ENCODE measurements around the gene SLC30A3. TPM values are rescaled to one million over a fixed set of nuclear protein-coding genes. Genes with fewer than 3 reads are reported as not detected.

SLC30A3 gene
- total RNA-seq, 2 donors from 2014 or later, result not detected

- DNase-seq (ENCODE audit: low spot score), result no peak
- ATAC-seq, result no peak
- Mint-ChIP-seq H3K36me3 (peaks cover 18% of the 10 kb centered on the region), H3K9me3 (no peaks in the 10 kb centered on the region), H3K27ac (no peak overlapping the region), H3K4me1 (ENCODE audit: low read depth in 2 of 2) (peaks cover 26 to 34% of the 10 kb centered on the region in 2 donors), H3K27me3 (no peaks in the 10 kb centered on the region), H3K4me3 (no peak overlapping the region)
Observed at GRCh38 chr2:27221166-27221565, 41.7 kb downstream of the SLC30A3 start.

- no peak for DNase-seq (ENCODE audit: low spot score)
- ATAC-seq, result no peak
- Mint-ChIP-seq H3K27ac (no peak overlapping the region), H3K9me3 (no peaks in the 10 kb centered on the region), H3K4me3 (peak overlapping the region; percentile 16), H3K36me3 (peaks cover 18% of the 10 kb centered on the region), H3K4me1 (ENCODE audit: low read depth in 2 of 2) (peaks cover 30 to 40% of the 10 kb centered on the region in 2 donors), H3K27me3 (no peaks in the 10 kb centered on the region)
Observed at GRCh38 chr2:27220091-27220490, 42.8 kb downstream of the SLC30A3 start.

- DNase-seq (ENCODE audit: low spot score), result no peak
- Mint-ChIP-seq H3K36me3 (peaks cover 18% of the 10 kb centered on the region), H3K27ac (no peak overlapping the region), H3K9me3 (no peaks in the 10 kb centered on the region), H3K27me3 (no peaks in the 10 kb centered on the region), H3K4me3 (peak overlapping the region; percentile 89), H3K4me1 (ENCODE audit: low read depth in 2 of 2) (peaks cover 30 to 40% of the 10 kb centered on the region in 2 donors)
- ATAC-seq, result no peak
Observed at GRCh38 chr2:27219091-27219490, 43.8 kb downstream of the SLC30A3 start.

- H3K4me1 Mint-ChIP-seq (ENCODE audit: low read depth in 2 of 2), result peaks cover 31 to 42% of the 10 kb centered on the region in 2 donors
Observed at GRCh38 chr2:27218614-27219013, 44.2 kb downstream of the SLC30A3 start.

GRCh38 chr2:27217173-27218121, 45.4 kb downstream of the SLC30A3 start, which contains the start of gene CAD:
CAD (plus strand) TSS chr2:27217369; CDS start chr2:27217552, 183 bp downstream.
- ATAC-seq (peak; percentile 94 to 96), DNase-seq (ENCODE audit: low spot score) (peak; percentile 89)
- H3K4me3 Mint-ChIP-seq, result peak within 1 kb of the TSS; percentile 89
- peaks cover 42 to 54% of the 10 kb centered on the region in 2 donors for H3K4me1 Mint-ChIP-seq (ENCODE audit: low read depth in 2 of 2)
- no peaks in the 10 kb centered on the region for H3K9me3 Mint-ChIP-seq
- peaks cover 23% of the 10 kb centered on the region for H3K36me3 Mint-ChIP-seq
- no peaks in the 10 kb centered on the region for H3K27me3 Mint-ChIP-seq
- H3K27ac Mint-ChIP-seq, result peak within 1 kb of the TSS; percentile 89 to 93

More at GRCh38 chr2:27218614-27219013, 44.2 kb downstream of the SLC30A3 start:
- H3K27ac Mint-ChIP-seq, result peak overlapping the region; percentile 89 to 93
- H3K9me3 Mint-ChIP-seq, result no peaks in the 10 kb centered on the region
- no peaks in the 10 kb centered on the region for H3K27me3 Mint-ChIP-seq
- ATAC-seq (no peak), DNase-seq (ENCODE audit: low spot score) (peak; percentile 12)
- peaks cover 18% of the 10 kb centered on the region for H3K36me3 Mint-ChIP-seq
- peak overlapping the region; percentile 89 for H3K4me3 Mint-ChIP-seq

GRCh38 chr2:27216416-27217137, 46.3 kb downstream of the SLC30A3 start:
- H3K36me3 Mint-ChIP-seq, result peaks cover 24% of the 10 kb centered on the region
- peak overlapping the region; percentile 89 for H3K4me3 Mint-ChIP-seq
- no peaks in the 10 kb centered on the region for H3K27me3 Mint-ChIP-seq
- ATAC-seq (no peak), DNase-seq (ENCODE audit: low spot score) (no peak)
- no peaks in the 10 kb centered on the region for H3K9me3 Mint-ChIP-seq
- H3K4me1 Mint-ChIP-seq (ENCODE audit: low read depth in 2 of 2), result peaks cover 43 to 55% of the 10 kb centered on the region in 2 donors
- H3K27ac Mint-ChIP-seq, result peak overlapping the region; percentile 89 to 93

GRCh38 chr2:27214941-27215340, 47.9 kb downstream of the SLC30A3 start:
- DNase-seq (ENCODE audit: low spot score), result no peak
- H3K9me3 Mint-ChIP-seq, result no peaks in the 10 kb centered on the region
- H3K4me3 Mint-ChIP-seq, result no peak overlapping the region
- H3K27ac Mint-ChIP-seq, result no peak overlapping the region
- no peaks in the 10 kb centered on the region for H3K27me3 Mint-ChIP-seq
- peaks cover 40 to 53% of the 10 kb centered on the region in 2 donors for H3K4me1 Mint-ChIP-seq (ENCODE audit: low read depth in 2 of 2)
- H3K36me3 Mint-ChIP-seq, result peaks cover 20% of the 10 kb centered on the region
- ATAC-seq, result no peak

- Mint-ChIP-seq H3K27ac (peak overlapping the region; percentile 100), H3K9me3 (no peaks in the 10 kb centered on the region), H3K36me3 (peaks cover 17% of the 10 kb centered on the region), H3K27me3 (no peaks in the 10 kb centered on the region), H3K4me3 (peak overlapping the region; percentile 99), H3K4me1 (ENCODE audit: low read depth in 2 of 2) (peaks cover 47 to 49% of the 10 kb centered on the region in 2 donors)
- ATAC-seq, result peak; percentile 34 to 39
- no peak for DNase-seq (ENCODE audit: low spot score)
Observed at GRCh38 chr2:27212626-27213471, 50.0 kb downstream of the SLC30A3 start.

GRCh38 chr2:27211943-27212625, 50.8 kb downstream of the SLC30A3 start, which contains the start of the genes ATRAID and SLC5A6:
ATRAID (plus strand) TSS chr2:27212041; CDS start chr2:27212369, 328 bp downstream.
SLC5A6 (minus strand) TSS chr2:27212268; CDS start chr2:27207650, 4,618 bp downstream.
- peak within 1 kb of the TSS; percentile 100 for H3K27ac Mint-ChIP-seq
- H3K36me3 Mint-ChIP-seq, result peaks cover 16% of the 10 kb centered on the region
- H3K4me3 Mint-ChIP-seq, result peak within 1 kb of the TSS; percentile 99
- no peaks in the 10 kb centered on the region for H3K27me3 Mint-ChIP-seq
- no peaks in the 10 kb centered on the region for H3K9me3 Mint-ChIP-seq
- DNase-seq (ENCODE audit: low spot score) (peak; percentile 92), ATAC-seq (peak; percentile 94 to 95)
- peaks cover 41 to 44% of the 10 kb centered on the region in 2 donors for H3K4me1 Mint-ChIP-seq (ENCODE audit: low read depth in 2 of 2)

- no peak for DNase-seq (ENCODE audit: low spot score)
- Mint-ChIP-seq H3K36me3 (peaks cover 12% of the 10 kb centered on the region), H3K27ac (peak overlapping the region; percentile 100), H3K4me3 (peak overlapping the region; percentile 99), H3K9me3 (no peaks in the 10 kb centered on the region), H3K4me1 (ENCODE audit: low read depth in 2 of 2) (peaks cover 38 to 39% of the 10 kb centered on the region in 2 donors), H3K27me3 (no peaks in the 10 kb centered on the region)
- no peak for ATAC-seq
Observed at GRCh38 chr2:27211241-27211942, 51.5 kb downstream of the SLC30A3 start.

GRCh38 chr2:27209621-27210401, 53.0 kb downstream of the SLC30A3 start:
- DNase-seq (ENCODE audit: low spot score), result no peak
- H3K36me3 Mint-ChIP-seq, result peaks cover 11% of the 10 kb centered on the region
- no peak for ATAC-seq
- no peaks in the 10 kb centered on the region for H3K27me3 Mint-ChIP-seq
- H3K4me3 Mint-ChIP-seq, result peak overlapping the region; percentile 69
- H3K9me3 Mint-ChIP-seq, result no peaks in the 10 kb centered on the region
- H3K27ac Mint-ChIP-seq, result peak overlapping the region; percentile 56 to 78
- peaks cover 30 to 39% of the 10 kb centered on the region in 2 donors for H3K4me1 Mint-ChIP-seq (ENCODE audit: low read depth in 2 of 2)
